ENCODE measurements around the gene POLD4. TPM values are rescaled to one million over a fixed set of nuclear protein-coding genes. Genes with fewer than 3 reads are reported as not detected.
"Not testable (repeated sequence)": the region's sequence is repeated elsewhere in the genome, so short reads cannot be mapped to it uniquely, and the experiment has no call there.

Gene POLD4
- total RNA-seq (2022) (95.1 and 119 TPM in 2 replicates), Bru-seq, nascent RNA (percentile 65 among the genes with signal in this experiment), BruChase-seq, experiment 1, labeled RNA remaining after a 6-hour chase (percentile 85 among the genes with signal in this experiment), BruChase-seq, experiment 2, labeled RNA remaining after a 2-hour chase (percentile 71 among the genes with signal in this experiment)
- long read RNA-seq, transcript POLD4-201 (4 exons, 918 nt) = major isoform, 126 of 179 reads
- long read RNA-seq, transcript POLD4-205 (4 exons, 1,486 nt) = minor isoform, 8 of 179 reads
- long read RNA-seq, transcript POLD4-207 (4 exons, 584 nt) = minor isoform, 10 of 179 reads
- long read RNA-seq, transcript POLD4-206 (4 exons, 899 nt) = minor isoform, 5 of 179 reads
- long read RNA-seq, partial matches to known transcripts = 3 of 179 reads
- long read RNA-seq, other reads (novel, unspliced or antisense) = 18 of 179 reads

GRCh38 chr11:67353317-67354074 is at the start of gene POLD4:
Gene POLD4 (minus strand): TSS chr11:67353546. CDS start chr11:67353399, 147 bp downstream.
- peak within 1 kb of the TSS; percentile 87 for H3K4me3 Mint-ChIP-seq (ENCODE audit: low read depth, unreplicated experiment)
- peaks cover 63% of the 10 kb centered on the region for H3K4me1 Mint-ChIP-seq (ENCODE audit: low read depth, unreplicated experiment)
- no peaks in the 10 kb centered on the region for H3K9me3 Mint-ChIP-seq (ENCODE audit: low read depth, unreplicated experiment)
- peaks cover 49% of the 10 kb centered on the region for H3K36me3 Mint-ChIP-seq (ENCODE audit: insufficient read depth, unreplicated experiment)
- peak within 1 kb of the TSS; percentile 89 for H3K27ac Mint-ChIP-seq (ENCODE audit: unreplicated experiment)
- DNase-seq = peak; percentile 98
- no peak for TF ChIP-seq CTCF (IDR thresholded peaks at IDR 0.05; ENCODE audit: unreplicated experiment)
- CTCF ChIA-PET = interaction anchor here (0.6 to 3.6 kb wide), 14 partner anchors 8 to 152 kb away, joined by 3 to 32 read pairs (median 5); partner anchors contain the start of genes PITPNM1, PPP1CA and RAD9A
- intact Hi-C loops (cut with micrococcal nuclease; ENCODE audit: unreplicated experiment) = loop anchor here (1.0 to 10.0 kb wide), 3 partner anchors 21 to 151 kb away; partner anchors contain the start of genes CDK2AP2, PITPNM1 and RAD9A
- H3K27me3 Mint-ChIP-seq (ENCODE audit: unreplicated experiment) = no peaks in the 10 kb centered on the region
- BruUV-seq (replicated peaks) = no TSS peak

- CTCF ChIA-PET; BruUV-seq (replicated peaks); intact Hi-C loops (cut with micrococcal nuclease; ENCODE audit: unreplicated experiment): not testable (repeated sequence)
These were observed 49.7 kb upstream of the POLD4 start for GRCh38 chr11:67403085-67403484.

GRCh38 chr11:67402192-67402839 is 49.0 kb upstream of the POLD4 start:
- intact Hi-C loops (cut with micrococcal nuclease; ENCODE audit: unreplicated experiment); H3K4me1 Mint-ChIP-seq (ENCODE audit: low read depth, unreplicated experiment); H3K4me3 Mint-ChIP-seq (ENCODE audit: low read depth, unreplicated experiment); H3K27ac Mint-ChIP-seq (ENCODE audit: unreplicated experiment); H3K9me3 Mint-ChIP-seq (ENCODE audit: low read depth, unreplicated experiment); H3K27me3 Mint-ChIP-seq (ENCODE audit: unreplicated experiment); BruUV-seq (replicated peaks); DNase-seq: not testable (repeated sequence)
- CTCF ChIA-PET = interaction anchor here (1.0 to 2.1 kb wide), 12 partner anchors 13 to 227 kb away, joined by 3 to 12 read pairs (median 4); partner anchors contain the start of genes AIP, PITPNM1 and POLD4
- peaks cover 40% of the 10 kb centered on the region for H3K36me3 Mint-ChIP-seq (ENCODE audit: insufficient read depth, unreplicated experiment)

More at GRCh38 chr11:67403085-67403484, 49.7 kb upstream of the POLD4 start:
- not testable (repeated sequence) for H3K9me3 Mint-ChIP-seq (ENCODE audit: low read depth, unreplicated experiment); H3K4me3 Mint-ChIP-seq (ENCODE audit: low read depth, unreplicated experiment); H3K27ac Mint-ChIP-seq (ENCODE audit: unreplicated experiment); H3K27me3 Mint-ChIP-seq (ENCODE audit: unreplicated experiment); H3K4me1 Mint-ChIP-seq (ENCODE audit: low read depth, unreplicated experiment); DNase-seq
- H3K36me3 Mint-ChIP-seq (ENCODE audit: insufficient read depth, unreplicated experiment) = peaks cover 33% of the 10 kb centered on the region

- no peaks in the 10 kb centered on the region for H3K4me1 Mint-ChIP-seq (ENCODE audit: low read depth, unreplicated experiment)
- TF ChIP-seq CTCF (IDR thresholded peaks at IDR 0.05; ENCODE audit: unreplicated experiment) = peak; percentile 53
- H3K27ac Mint-ChIP-seq (ENCODE audit: unreplicated experiment) = no peak within 1 kb of the TSS
- H3K36me3 Mint-ChIP-seq (ENCODE audit: insufficient read depth, unreplicated experiment) = peaks cover 42% of the 10 kb centered on the region
- CTCF ChIA-PET = interaction anchor here (0.6 to 2.1 kb wide), 16 partner anchors 10 to 227 kb away, joined by 3 to 12 read pairs (median 4); partner anchors contain the start of genes AIP, PITPNM1, POLD4 and RAD9A
- DNase-seq = peak; percentile 93
- H3K4me3 Mint-ChIP-seq (ENCODE audit: low read depth, unreplicated experiment) = peak within 1 kb of the TSS; percentile 69
- BruUV-seq (replicated peaks) = no TSS peak
- H3K27me3 Mint-ChIP-seq (ENCODE audit: unreplicated experiment) = no peaks in the 10 kb centered on the region
- no peaks in the 10 kb centered on the region for H3K9me3 Mint-ChIP-seq (ENCODE audit: low read depth, unreplicated experiment)
- intact Hi-C loops (cut with micrococcal nuclease; ENCODE audit: unreplicated experiment) = no loop called here
These were observed 48.3 kb upstream of the POLD4 start, which contains the start of gene PPP1CA for GRCh38 chr11:67401495-67402191. Gene PPP1CA (minus strand): TSS chr11:67401858. CDS start chr11:67401782, 76 bp downstream.
